ENCODE data around the gene IER2.

Gene IER2

GRCh38 chr19:13150931-13151604 lies 857 bp downstream of the IER2 start:
- Mint-ChIP-seq H3K9me3 (no peaks in the 10 kb centered on the region), H3K27ac (peak overlapping the region; percentile 92), H3K36me3 (peaks cover 8% of the 10 kb centered on the region), H3K4me3 (peak overlapping the region; percentile 98), H3K4me1 (peaks cover 27% of the 10 kb centered on the region), H3K27me3 (no peaks in the 10 kb centered on the region)

- Mint-ChIP-seq H3K4me3 (peak overlapping the region; percentile 98), H3K27ac (peak overlapping the region; percentile 100), H3K27me3 (no peaks in the 10 kb centered on the region), H3K9me3 (no peaks in the 10 kb centered on the region), H3K36me3 (peaks cover 8% of the 10 kb centered on the region), H3K4me1 (peaks cover 34% of the 10 kb centered on the region)
Observed at GRCh38 chr19:13151605-13152355, 1.6 kb downstream of the IER2 start.

GRCh38 chr19:13152356-13152973 lies 2.3 kb downstream of the IER2 start:
- Mint-ChIP-seq H3K36me3 (peaks cover 8% of the 10 kb centered on the region), H3K4me1 (peaks cover 40% of the 10 kb centered on the region), H3K9me3 (no peaks in the 10 kb centered on the region), H3K27ac (peak overlapping the region; percentile 100), H3K4me3 (peak overlapping the region; percentile 98), H3K27me3 (no peaks in the 10 kb centered on the region)

DNA sequence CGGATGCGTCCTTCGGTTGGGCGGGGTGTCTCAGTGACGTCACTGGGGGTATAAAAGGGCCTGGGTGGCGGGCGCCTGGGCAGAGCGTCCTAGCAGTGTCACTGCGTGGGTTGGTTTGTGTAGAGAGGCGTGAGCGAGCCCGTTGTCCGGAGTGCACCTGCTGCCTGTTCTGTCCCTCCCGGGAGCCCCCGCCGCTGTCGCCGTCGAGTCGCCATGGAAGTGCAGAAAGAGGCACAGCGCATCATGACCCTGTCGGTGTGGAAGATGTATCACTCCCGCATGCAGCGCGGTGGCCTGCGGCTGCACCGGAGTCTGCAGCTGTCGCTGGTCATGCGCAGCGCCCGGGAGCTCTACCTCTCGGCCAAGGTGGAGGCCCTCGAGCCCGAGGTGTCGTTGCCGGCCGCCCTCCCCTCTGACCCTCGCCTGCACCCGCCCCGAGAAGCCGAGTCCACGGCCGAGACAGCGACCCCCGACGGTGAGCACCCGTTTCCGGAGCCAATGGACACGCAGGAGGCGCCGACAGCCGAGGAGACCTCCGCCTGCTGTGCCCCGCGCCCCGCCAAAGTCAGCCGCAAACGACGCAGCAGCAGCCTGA lies 2.9 kb downstream of the IER2 start:
- H3K36me3 Mint-ChIP-seq, result peaks cover 8% of the 10 kb centered on the region
- peak overlapping the region; percentile 100 for H3K27ac Mint-ChIP-seq
- H3K9me3 Mint-ChIP-seq, result no peaks in the 10 kb centered on the region
- H3K4me1 Mint-ChIP-seq, result peaks cover 44% of the 10 kb centered on the region
- H3K4me3 Mint-ChIP-seq, result peak overlapping the region; percentile 98
- H3K27me3 Mint-ChIP-seq, result no peaks in the 10 kb centered on the region

DNA sequence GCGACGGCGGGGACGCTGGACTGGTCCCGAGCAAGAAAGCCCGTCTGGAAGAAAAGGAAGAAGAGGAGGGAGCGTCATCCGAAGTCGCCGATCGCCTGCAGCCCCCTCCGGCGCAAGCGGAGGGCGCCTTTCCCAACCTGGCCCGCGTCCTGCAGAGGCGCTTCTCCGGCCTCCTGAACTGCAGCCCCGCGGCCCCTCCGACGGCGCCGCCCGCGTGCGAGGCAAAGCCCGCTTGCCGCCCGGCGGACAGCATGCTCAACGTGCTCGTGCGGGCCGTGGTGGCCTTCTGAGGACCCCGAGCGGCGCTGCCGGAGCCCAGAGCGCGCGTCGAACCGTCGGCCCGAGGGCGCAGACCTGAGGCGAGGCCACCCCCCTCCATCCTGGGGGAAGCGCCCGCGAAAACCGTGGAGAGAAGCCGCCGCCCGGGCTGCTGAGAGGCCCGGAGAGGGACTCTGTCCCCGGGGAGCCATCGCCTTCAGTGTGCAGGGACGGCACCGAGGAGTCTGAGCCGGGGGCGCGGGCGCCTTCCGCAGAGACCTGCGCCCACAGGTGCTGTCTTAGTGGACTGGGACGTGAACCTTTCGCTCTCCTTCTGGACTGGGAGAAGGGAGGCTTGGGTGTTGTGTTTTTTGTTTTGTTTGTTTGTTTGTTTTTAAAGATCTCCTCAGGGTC lies 3.5 kb downstream of the IER2 start:
- peaks cover 8% of the 10 kb centered on the region for H3K36me3 Mint-ChIP-seq
- peaks cover 46% of the 10 kb centered on the region for H3K4me1 Mint-ChIP-seq
- H3K9me3 Mint-ChIP-seq, result no peaks in the 10 kb centered on the region
- H3K27me3 Mint-ChIP-seq, result no peaks in the 10 kb centered on the region
- peak overlapping the region; percentile 100 for H3K27ac Mint-ChIP-seq
- peak overlapping the region; percentile 98 for H3K4me3 Mint-ChIP-seq

- no peaks in the 10 kb centered on the region for H3K27me3 Mint-ChIP-seq
Observed at GRCh38 chr19:13154241-13154778, 4.1 kb downstream of the IER2 start.

DNA sequence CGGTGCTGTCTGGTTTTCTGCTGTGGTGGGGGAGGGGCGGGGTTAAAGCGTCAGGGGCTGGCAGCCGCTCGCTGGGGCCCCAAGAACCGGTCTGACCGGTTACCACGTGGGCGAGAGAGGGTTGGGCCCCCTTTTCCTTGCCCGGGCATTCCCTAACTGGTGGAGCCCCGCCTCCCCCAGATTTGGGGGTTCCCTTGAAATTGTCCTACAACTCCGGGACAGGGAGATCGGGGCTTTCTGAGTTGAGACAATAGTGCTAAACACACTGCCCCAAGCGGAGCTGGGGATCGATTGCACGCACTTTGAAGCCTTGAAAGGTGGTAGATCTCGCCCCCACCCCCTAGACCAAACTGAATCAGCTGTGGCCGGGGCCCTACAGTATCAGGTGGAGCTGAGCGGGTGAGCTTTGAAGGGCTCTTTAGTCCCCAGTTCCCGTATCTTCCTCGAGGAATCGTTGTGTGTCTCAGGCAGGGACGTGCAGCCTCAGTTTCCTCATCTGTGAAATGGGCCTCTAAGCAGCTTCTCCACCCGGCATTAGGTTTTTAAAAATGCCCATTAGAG lies 4.8 kb downstream of the IER2 start:
- Mint-ChIP-seq H3K4me1 (peaks cover 40% of the 10 kb centered on the region), H3K9me3 (no peaks in the 10 kb centered on the region), H3K4me3 (peak overlapping the region; percentile 98), H3K36me3 (peaks cover 8% of the 10 kb centered on the region), H3K27me3 (no peaks in the 10 kb centered on the region), H3K27ac (peak overlapping the region; percentile 98)

More at GRCh38 chr19:13154241-13154778, 4.1 kb downstream of the IER2 start:
- Mint-ChIP-seq H3K36me3 (peaks cover 8% of the 10 kb centered on the region), H3K4me3 (peak overlapping the region; percentile 98), H3K9me3 (no peaks in the 10 kb centered on the region), H3K4me1 (peaks cover 40% of the 10 kb centered on the region), H3K27ac (peak overlapping the region; percentile 98)

DNA sequence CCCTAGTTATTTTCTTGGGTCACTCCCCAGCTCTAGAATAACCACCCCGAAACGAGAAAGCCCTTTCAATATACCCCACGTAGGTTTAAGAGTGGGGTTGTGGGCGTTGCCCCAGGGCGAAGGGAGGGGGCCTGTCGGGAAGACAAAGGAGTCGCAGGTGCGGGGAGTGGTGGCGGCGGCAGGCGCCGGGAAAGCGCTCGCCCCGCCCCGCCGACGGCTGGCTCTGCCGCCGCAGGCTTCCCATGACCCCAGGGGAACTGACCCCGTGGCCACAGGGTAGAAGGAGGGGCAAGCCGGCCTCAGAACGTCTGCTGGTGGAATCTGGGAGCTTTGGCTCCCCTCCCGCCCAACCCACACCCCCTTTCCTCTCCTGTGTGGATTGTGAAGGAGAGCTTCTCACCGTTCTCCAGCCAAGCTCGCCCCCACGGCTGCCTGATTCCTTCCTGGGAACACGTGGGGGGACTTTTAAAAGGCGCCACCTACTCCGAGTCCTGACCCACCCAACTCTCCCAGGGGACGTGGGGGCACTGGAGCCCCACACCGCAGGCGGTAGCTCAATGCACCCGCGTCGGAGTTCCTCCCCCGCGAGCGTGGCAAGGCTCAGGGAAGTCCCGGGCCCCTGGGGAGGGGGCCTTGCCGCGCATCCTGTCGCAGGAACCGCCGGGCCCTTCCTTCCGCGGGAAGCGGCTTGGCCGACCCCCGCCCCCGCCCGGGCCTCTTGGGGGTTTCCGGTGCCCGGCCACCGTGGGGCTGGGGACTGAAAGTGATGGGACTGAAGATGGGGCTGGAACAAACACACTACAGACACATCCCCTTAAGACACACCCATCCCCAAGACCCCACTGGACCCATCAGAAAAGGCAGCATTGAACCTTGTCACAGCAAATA lies 5.5 kb downstream of the IER2 start:
- H3K27me3 Mint-ChIP-seq, result no peaks in the 10 kb centered on the region
- no peaks in the 10 kb centered on the region for H3K9me3 Mint-ChIP-seq
- peak overlapping the region; percentile 98 for H3K4me3 Mint-ChIP-seq
- H3K36me3 Mint-ChIP-seq, result peaks cover 8% of the 10 kb centered on the region
- H3K4me1 Mint-ChIP-seq, result peaks cover 45% of the 10 kb centered on the region
- peak overlapping the region; percentile 98 for H3K27ac Mint-ChIP-seq

DNA sequence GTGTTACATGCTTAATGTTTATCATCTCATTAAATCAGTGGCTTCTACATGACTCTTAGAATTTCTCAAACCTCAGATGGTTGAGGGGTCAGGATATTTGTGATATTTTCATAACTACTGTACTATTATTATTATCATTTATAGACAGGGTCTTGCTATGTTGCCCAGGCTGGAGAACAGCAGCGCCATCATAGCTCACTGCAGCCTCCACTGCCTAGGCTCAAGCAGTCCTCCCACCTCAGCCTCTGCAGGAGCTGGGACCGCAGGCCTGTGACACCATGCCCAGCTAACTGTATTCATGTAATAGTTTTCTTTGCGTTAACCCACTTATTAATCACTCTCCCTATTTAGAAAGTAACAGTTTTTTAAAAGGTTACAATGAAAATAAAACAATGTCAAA lies 9.5 kb downstream of the IER2 start:
- no peak overlapping the region for H3K4me3 Mint-ChIP-seq

GRCh38 chr19:13160557-13160956 lies 10.3 kb downstream of the IER2 start:
- H3K36me3 Mint-ChIP-seq, result no peaks in the 10 kb centered on the region
- H3K27me3 Mint-ChIP-seq, result no peaks in the 10 kb centered on the region
- peak overlapping the region; percentile 70 for H3K27ac Mint-ChIP-seq

More for the DNA sequence above, 9.5 kb downstream of the IER2 start:
- no peaks in the 10 kb centered on the region for H3K36me3 Mint-ChIP-seq
- no peaks in the 10 kb centered on the region for H3K9me3 Mint-ChIP-seq
- peak overlapping the region; percentile 93 for H3K27ac Mint-ChIP-seq
- H3K4me1 Mint-ChIP-seq, result peaks cover 69% of the 10 kb centered on the region
- no peaks in the 10 kb centered on the region for H3K27me3 Mint-ChIP-seq

DNA sequence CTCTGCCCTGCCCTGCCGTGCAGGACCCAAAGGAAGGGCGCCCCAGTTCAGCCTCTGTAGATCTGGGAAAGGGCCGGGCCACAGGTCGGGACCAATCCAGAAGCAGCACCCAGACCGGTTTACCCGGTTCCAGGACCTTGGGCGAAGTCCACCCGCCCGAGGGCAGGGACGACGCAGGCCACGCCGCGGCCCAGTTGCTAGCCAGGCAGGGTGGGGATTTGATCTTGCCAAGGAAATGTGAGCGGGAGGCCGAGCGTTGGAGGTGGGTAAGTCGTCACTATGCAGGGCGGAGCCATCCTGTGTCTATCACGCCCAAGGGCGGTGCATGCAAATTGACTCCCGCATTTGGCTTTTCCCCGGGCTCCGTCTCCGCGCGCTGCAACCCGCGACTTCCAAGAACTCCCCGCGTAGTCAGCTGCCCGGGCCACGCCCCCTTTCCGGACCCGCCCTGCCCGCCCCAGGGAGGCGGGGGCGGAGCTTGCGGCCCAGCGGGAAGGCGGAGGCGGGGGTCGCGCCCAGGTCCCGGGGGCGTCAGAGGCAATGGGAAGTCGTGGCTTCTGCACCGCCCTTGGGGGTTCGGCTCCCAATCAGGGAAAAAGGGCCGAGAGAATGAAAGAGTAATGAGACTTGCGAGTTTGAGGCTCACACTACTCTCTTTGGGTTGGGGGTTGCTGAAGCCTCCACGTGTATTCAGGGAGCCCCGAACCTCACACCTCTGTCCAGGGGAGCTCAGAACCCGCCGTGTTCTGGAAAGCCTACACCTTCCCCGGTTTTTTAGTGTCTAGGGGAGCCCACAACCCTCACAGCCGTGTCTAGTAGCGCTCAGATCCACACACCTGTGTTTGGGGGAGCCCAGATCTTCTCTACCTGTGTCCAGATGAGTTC lies 12.8 kb downstream of the IER2 start:
- Mint-ChIP-seq H3K9me3 (no peaks in the 10 kb centered on the region), H3K27ac (peak overlapping the region; percentile 84), H3K27me3 (no peaks in the 10 kb centered on the region), H3K4me1 (peaks cover 68% of the 10 kb centered on the region), H3K36me3 (no peaks in the 10 kb centered on the region), H3K4me3 (peak overlapping the region; percentile 80)

More at GRCh38 chr19:13160557-13160956, 10.3 kb downstream of the IER2 start:
- Mint-ChIP-seq H3K9me3 (no peaks in the 10 kb centered on the region), H3K4me1 (peaks cover 71% of the 10 kb centered on the region), H3K4me3 (no peak overlapping the region)

GRCh38 chr19:13163609-13164342 lies 13.6 kb downstream of the IER2 start:
- no peaks in the 10 kb centered on the region for H3K27me3 Mint-ChIP-seq
- H3K9me3 Mint-ChIP-seq, result no peaks in the 10 kb centered on the region
- no peaks in the 10 kb centered on the region for H3K36me3 Mint-ChIP-seq
- H3K4me1 Mint-ChIP-seq, result peaks cover 62% of the 10 kb centered on the region
- peak overlapping the region; percentile 80 for H3K4me3 Mint-ChIP-seq
- peak overlapping the region; percentile 84 for H3K27ac Mint-ChIP-seq

All from activated naive CD4-positive, alpha-beta T cell treated with anti-CD3 and anti-CD28 coated beads, Interleukin-2, amount 50 U/mL, for 24 hours (primary cell).